Measurements from ENCODE around the gene FOXP1.

Gene FOXP1

GRCh38 chr3:71101626-71102025 lies 481.9 kb downstream of the FOXP1 start:
- no peak overlapping the region for H3K9ac ChIP-seq (ENCODE audit: low read depth, low read length)
- H3K4me1 ChIP-seq (ENCODE audit: control insufficient read depth, insufficient read depth, low read length), result peaks cover 6% of the 10 kb centered on the region
- H3K4me3 ChIP-seq (ENCODE audit: low read depth, low read length), result no peak overlapping the region
- H3K27me3 ChIP-seq (ENCODE audit: control insufficient read depth, insufficient read depth, low read length), result no peaks in the 10 kb centered on the region
- H3K9me3 ChIP-seq (ENCODE audit: control insufficient read depth, insufficient read depth, low read length), result no peaks in the 10 kb centered on the region
- H3K36me3 ChIP-seq (ENCODE audit: control insufficient read depth, insufficient read depth, low read length), result no peaks in the 10 kb centered on the region

GRCh38 chr3:71101014-71101413 lies 482.5 kb downstream of the FOXP1 start:
- H3K27me3 ChIP-seq (ENCODE audit: control insufficient read depth, insufficient read depth, low read length), result no peaks in the 10 kb centered on the region
- no peaks in the 10 kb centered on the region for H3K36me3 ChIP-seq (ENCODE audit: control insufficient read depth, insufficient read depth, low read length)
- H3K4me3 ChIP-seq (ENCODE audit: low read depth, low read length), result no peak overlapping the region
- H3K4me1 ChIP-seq (ENCODE audit: control insufficient read depth, insufficient read depth, low read length), result peaks cover 6% of the 10 kb centered on the region
- no peaks in the 10 kb centered on the region for H3K9me3 ChIP-seq (ENCODE audit: control insufficient read depth, insufficient read depth, low read length)
- H3K9ac ChIP-seq (ENCODE audit: low read depth, low read length), result no peak overlapping the region

GRCh38 chr3:71099997-71100719 lies 483.4 kb downstream of the FOXP1 start:
- Histone ChIP-seq H3K4me1 (ENCODE audit: control insufficient read depth, insufficient read depth, low read length) (peaks cover 6% of the 10 kb centered on the region), H3K9ac (ENCODE audit: low read depth, low read length) (no peak overlapping the region), H3K27me3 (ENCODE audit: control insufficient read depth, insufficient read depth, low read length) (no peaks in the 10 kb centered on the region), H3K36me3 (ENCODE audit: control insufficient read depth, insufficient read depth, low read length) (no peaks in the 10 kb centered on the region), H3K9me3 (ENCODE audit: control insufficient read depth, insufficient read depth, low read length) (no peaks in the 10 kb centered on the region), H3K4me3 (ENCODE audit: low read depth, low read length) (no peak overlapping the region)

- Histone ChIP-seq H3K27me3 (ENCODE audit: control insufficient read depth, insufficient read depth, low read length) (no peaks in the 10 kb centered on the region), H3K9me3 (ENCODE audit: control insufficient read depth, insufficient read depth, low read length) (no peaks in the 10 kb centered on the region), H3K36me3 (ENCODE audit: control insufficient read depth, insufficient read depth, low read length) (no peaks in the 10 kb centered on the region), H3K9ac (ENCODE audit: low read depth, low read length) (no peak overlapping the region), H3K4me1 (ENCODE audit: control insufficient read depth, insufficient read depth, low read length) (peaks cover 6% of the 10 kb centered on the region), H3K4me3 (ENCODE audit: low read depth, low read length) (no peak overlapping the region)
Observed at GRCh38 chr3:71097557-71097956, 486.0 kb downstream of the FOXP1 start.

GRCh38 chr3:71095511-71096291 lies 487.8 kb downstream of the FOXP1 start:
- Histone ChIP-seq H3K9ac (ENCODE audit: low read depth, low read length) (no peak overlapping the region), H3K9me3 (ENCODE audit: control insufficient read depth, insufficient read depth, low read length) (no peaks in the 10 kb centered on the region)

GRCh38 chr3:71094658-71095209 lies 488.8 kb downstream of the FOXP1 start:
- Histone ChIP-seq H3K9me3 (ENCODE audit: control insufficient read depth, insufficient read depth, low read length) (no peaks in the 10 kb centered on the region), H3K36me3 (ENCODE audit: control insufficient read depth, insufficient read depth, low read length) (no peaks in the 10 kb centered on the region), H3K9ac (ENCODE audit: low read depth, low read length) (no peak overlapping the region), H3K4me1 (ENCODE audit: control insufficient read depth, insufficient read depth, low read length) (no peaks in the 10 kb centered on the region), H3K4me3 (ENCODE audit: low read depth, low read length) (no peak overlapping the region), H3K27me3 (ENCODE audit: control insufficient read depth, insufficient read depth, low read length) (no peaks in the 10 kb centered on the region)

More at GRCh38 chr3:71095511-71096291, 487.8 kb downstream of the FOXP1 start:
- no peaks in the 10 kb centered on the region for H3K36me3 ChIP-seq (ENCODE audit: control insufficient read depth, insufficient read depth, low read length)
- H3K4me1 ChIP-seq (ENCODE audit: control insufficient read depth, insufficient read depth, low read length), result peaks cover 3% of the 10 kb centered on the region
- no peaks in the 10 kb centered on the region for H3K27me3 ChIP-seq (ENCODE audit: control insufficient read depth, insufficient read depth, low read length)
- H3K4me3 ChIP-seq (ENCODE audit: low read depth, low read length), result no peak overlapping the region

GRCh38 chr3:71092665-71093064 lies 490.9 kb downstream of the FOXP1 start:
- no peaks in the 10 kb centered on the region for H3K27me3 ChIP-seq (ENCODE audit: control insufficient read depth, insufficient read depth, low read length)
- H3K9ac ChIP-seq (ENCODE audit: low read depth, low read length), result no peak overlapping the region
- H3K9me3 ChIP-seq (ENCODE audit: control insufficient read depth, insufficient read depth, low read length), result no peaks in the 10 kb centered on the region
- H3K36me3 ChIP-seq (ENCODE audit: control insufficient read depth, insufficient read depth, low read length), result no peaks in the 10 kb centered on the region
- H3K4me3 ChIP-seq (ENCODE audit: low read depth, low read length), result no peak overlapping the region
- H3K4me1 ChIP-seq (ENCODE audit: control insufficient read depth, insufficient read depth, low read length), result no peaks in the 10 kb centered on the region

GRCh38 chr3:71090207-71090606 lies 493.3 kb downstream of the FOXP1 start:
- no peak overlapping the region for H3K9ac ChIP-seq (ENCODE audit: low read depth, low read length)
- H3K4me1 ChIP-seq (ENCODE audit: control insufficient read depth, insufficient read depth, low read length), result peaks cover 4% of the 10 kb centered on the region
- no peaks in the 10 kb centered on the region for H3K9me3 ChIP-seq (ENCODE audit: control insufficient read depth, insufficient read depth, low read length)
- no peak overlapping the region for H3K4me3 ChIP-seq (ENCODE audit: low read depth, low read length)
- H3K27me3 ChIP-seq (ENCODE audit: control insufficient read depth, insufficient read depth, low read length), result no peaks in the 10 kb centered on the region
- H3K36me3 ChIP-seq (ENCODE audit: control insufficient read depth, insufficient read depth, low read length), result no peaks in the 10 kb centered on the region

- Histone ChIP-seq H3K9ac (ENCODE audit: low read depth, low read length) (no peak overlapping the region), H3K4me1 (ENCODE audit: control insufficient read depth, insufficient read depth, low read length) (peaks cover 4% of the 10 kb centered on the region), H3K4me3 (ENCODE audit: low read depth, low read length) (no peak overlapping the region), H3K9me3 (ENCODE audit: control insufficient read depth, insufficient read depth, low read length) (no peaks in the 10 kb centered on the region), H3K27me3 (ENCODE audit: control insufficient read depth, insufficient read depth, low read length) (no peaks in the 10 kb centered on the region), H3K36me3 (ENCODE audit: control insufficient read depth, insufficient read depth, low read length) (no peaks in the 10 kb centered on the region)
Observed at GRCh38 chr3:71089271-71089847, 494.2 kb downstream of the FOXP1 start.

- H3K9ac ChIP-seq (ENCODE audit: low read depth, low read length), result no peak overlapping the region
- no peaks in the 10 kb centered on the region for H3K27me3 ChIP-seq (ENCODE audit: control insufficient read depth, insufficient read depth, low read length)
- H3K9me3 ChIP-seq (ENCODE audit: control insufficient read depth, insufficient read depth, low read length), result no peaks in the 10 kb centered on the region
- peaks cover 4% of the 10 kb centered on the region for H3K4me1 ChIP-seq (ENCODE audit: control insufficient read depth, insufficient read depth, low read length)
- no peak overlapping the region for H3K4me3 ChIP-seq (ENCODE audit: low read depth, low read length)
- no peaks in the 10 kb centered on the region for H3K36me3 ChIP-seq (ENCODE audit: control insufficient read depth, insufficient read depth, low read length)
Observed at GRCh38 chr3:71088742-71089141, 494.8 kb downstream of the FOXP1 start.

GRCh38 chr3:71088019-71088708 lies 495.4 kb downstream of the FOXP1 start:
- no peaks in the 10 kb centered on the region for H3K27me3 ChIP-seq (ENCODE audit: control insufficient read depth, insufficient read depth, low read length)
- H3K4me3 ChIP-seq (ENCODE audit: low read depth, low read length), result no peak overlapping the region
- no peak overlapping the region for H3K9ac ChIP-seq (ENCODE audit: low read depth, low read length)
- H3K36me3 ChIP-seq (ENCODE audit: control insufficient read depth, insufficient read depth, low read length), result no peaks in the 10 kb centered on the region
- peaks cover 4% of the 10 kb centered on the region for H3K4me1 ChIP-seq (ENCODE audit: control insufficient read depth, insufficient read depth, low read length)
- H3K9me3 ChIP-seq (ENCODE audit: control insufficient read depth, insufficient read depth, low read length), result no peaks in the 10 kb centered on the region

Measured in iPS-15b (cell line).